Measurements from ENCODE around the gene CDH15.

Gene CDH15

DNA sequence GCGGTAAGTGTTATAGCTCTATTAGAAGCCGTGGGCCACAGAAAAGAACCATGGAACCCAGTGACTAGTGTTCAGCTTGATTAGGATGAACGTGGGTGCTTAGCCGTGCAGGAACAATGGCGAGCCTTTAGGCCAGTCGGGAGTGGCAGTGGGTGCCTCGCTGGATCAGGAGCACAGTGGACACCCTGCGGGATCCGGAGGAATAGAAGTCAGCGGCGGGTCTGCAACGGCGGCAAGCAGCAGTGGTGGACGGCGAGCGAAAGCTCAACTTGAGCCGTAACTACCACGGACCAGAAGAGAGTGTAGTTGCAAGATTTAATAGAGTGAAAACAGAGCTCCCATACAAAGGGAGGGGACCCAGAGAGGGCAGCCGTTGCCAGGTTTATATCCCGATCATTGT lies 37.3 kb upstream of the CDH15 start:
- Histone ChIP-seq H3K36me3 (ENCODE audit: control insufficient read depth, insufficient read depth, low read length) (peaks cover 17% of the 10 kb centered on the region), H3K27me3 (replicated peaks; ENCODE audit: control insufficient read depth, insufficient read depth, low read length) (no peaks in the 10 kb centered on the region), H3K4me3 (replicated peaks; ENCODE audit: low read depth, low read length) (no peak overlapping the region)
- DNase-seq (ENCODE audit: extremely low read depth, insufficient read length), result no peak
- no peak for TF ChIP-seq CTCF (IDR thresholded peaks at IDR 0.05; ENCODE audit: insufficient read depth, low read length, poor library complexity, severe bottlenecking)

DNA sequence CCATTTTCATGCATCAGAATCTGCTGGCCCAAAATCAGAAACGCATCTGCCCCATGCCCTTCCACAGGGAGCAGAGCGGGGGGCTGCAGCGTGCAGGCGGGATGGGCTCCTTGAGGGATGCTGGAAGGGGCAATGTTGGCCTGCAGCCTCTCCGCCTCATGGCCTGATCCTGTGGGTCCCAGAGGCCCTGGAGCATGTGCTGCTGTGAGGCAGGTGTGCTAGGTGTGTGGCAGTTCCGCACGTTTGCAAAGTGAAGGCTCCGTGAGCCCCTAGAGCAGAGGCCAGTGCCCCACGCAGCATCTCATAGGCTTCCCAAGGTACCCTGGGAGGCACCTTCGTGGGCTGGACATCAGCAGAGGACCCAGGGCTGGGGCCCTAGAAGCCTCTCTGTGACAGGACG lies 36.4 kb upstream of the CDH15 start:
- no peak for DNase-seq (ENCODE audit: extremely low read depth, insufficient read length)
- no peaks in the 10 kb centered on the region for H3K27me3 ChIP-seq (replicated peaks; ENCODE audit: control insufficient read depth, insufficient read depth, low read length)
- H3K36me3 ChIP-seq (ENCODE audit: control insufficient read depth, insufficient read depth, low read length), result peaks cover 22% of the 10 kb centered on the region
- TF ChIP-seq CTCF (IDR thresholded peaks at IDR 0.05; ENCODE audit: insufficient read depth, low read length, poor library complexity, severe bottlenecking), result no peak
- H3K4me3 ChIP-seq (replicated peaks; ENCODE audit: low read depth, low read length), result no peak overlapping the region

GRCh38 chr16:89135971-89136765 lies 35.4 kb upstream of the CDH15 start:
- peaks cover 26% of the 10 kb centered on the region for H3K36me3 ChIP-seq (ENCODE audit: control insufficient read depth, insufficient read depth, low read length)
- no peak for TF ChIP-seq CTCF (IDR thresholded peaks at IDR 0.05; ENCODE audit: insufficient read depth, low read length, poor library complexity, severe bottlenecking)
- no peak for DNase-seq (ENCODE audit: extremely low read depth, insufficient read length)
- H3K4me3 ChIP-seq (replicated peaks; ENCODE audit: low read depth, low read length), result no peak overlapping the region
- no peaks in the 10 kb centered on the region for H3K27me3 ChIP-seq (replicated peaks; ENCODE audit: control insufficient read depth, insufficient read depth, low read length)

DNA sequence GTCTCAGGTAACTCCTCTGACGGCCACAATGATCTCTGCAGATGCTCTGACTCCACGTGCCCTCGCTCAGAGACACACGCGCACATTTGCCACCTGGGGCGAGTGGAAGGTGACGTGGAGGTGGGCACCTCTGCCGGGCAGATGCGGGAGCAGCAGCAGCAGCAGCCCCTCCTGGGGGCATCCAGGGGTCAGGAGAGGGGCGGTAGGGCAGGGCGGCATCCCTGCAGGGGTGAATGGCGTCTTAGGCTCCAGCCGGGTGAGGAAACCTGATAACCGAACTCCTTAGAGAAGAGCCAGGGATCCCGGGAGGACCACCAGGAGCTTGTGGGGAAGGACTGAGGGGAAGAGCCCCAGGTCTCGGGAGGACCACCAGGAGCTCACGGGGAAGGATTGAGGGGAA lies 34.6 kb upstream of the CDH15 start:
- H3K27me3 ChIP-seq (replicated peaks; ENCODE audit: control insufficient read depth, insufficient read depth, low read length), result no peaks in the 10 kb centered on the region
- TF ChIP-seq CTCF (IDR thresholded peaks at IDR 0.05; ENCODE audit: insufficient read depth, low read length, poor library complexity, severe bottlenecking), result no peak
- H3K36me3 ChIP-seq (ENCODE audit: control insufficient read depth, insufficient read depth, low read length), result peaks cover 32% of the 10 kb centered on the region
- peak; percentile 5 for DNase-seq (ENCODE audit: extremely low read depth, insufficient read length)
- no peak overlapping the region for H3K4me3 ChIP-seq (replicated peaks; ENCODE audit: low read depth, low read length)

- Histone ChIP-seq H3K36me3 (ENCODE audit: control insufficient read depth, insufficient read depth, low read length) (peaks cover 32% of the 10 kb centered on the region), H3K4me3 (replicated peaks; ENCODE audit: low read depth, low read length) (no peak overlapping the region), H3K27me3 (replicated peaks; ENCODE audit: control insufficient read depth, insufficient read depth, low read length) (no peaks in the 10 kb centered on the region)
- no peak for TF ChIP-seq CTCF (IDR thresholded peaks at IDR 0.05; ENCODE audit: insufficient read depth, low read length, poor library complexity, severe bottlenecking)
- DNase-seq (ENCODE audit: extremely low read depth, insufficient read length), result peak; percentile 9
These were observed 33.7 kb upstream of the CDH15 start for GRCh38 chr16:89137666-89138512.
